GM03348 (cell line): ENCODE measurements around the gene FBN2.
"Not testable (repeated sequence)": the region's sequence is repeated elsewhere in the genome, so short reads cannot be mapped to it uniquely, and the experiment has no call there.

Source experiments
- DNase-seq: peaks from one replicate; pipeline ENCODE4 v3.0.0; 2012; ENCODE audit warnings: low spot score

FBN2 gene

GRCh38 chr5:128424646-128425045, 113.4 kb downstream of the FBN2 start:
- DNase-seq, result no peak

GRCh38 chr5:128422612-128423011, 115.4 kb downstream of the FBN2 start:
- no peak for DNase-seq

GRCh38 chr5:128414469-128414868, 123.6 kb downstream of the FBN2 start:
- DNase-seq, result no peak

GRCh38 chr5:128413356-128413755, 124.7 kb downstream of the FBN2 start:
- no peak for DNase-seq

- no peak for DNase-seq
Observed at GRCh38 chr5:128412145-128412930, 125.7 kb downstream of the FBN2 start.

DNA sequence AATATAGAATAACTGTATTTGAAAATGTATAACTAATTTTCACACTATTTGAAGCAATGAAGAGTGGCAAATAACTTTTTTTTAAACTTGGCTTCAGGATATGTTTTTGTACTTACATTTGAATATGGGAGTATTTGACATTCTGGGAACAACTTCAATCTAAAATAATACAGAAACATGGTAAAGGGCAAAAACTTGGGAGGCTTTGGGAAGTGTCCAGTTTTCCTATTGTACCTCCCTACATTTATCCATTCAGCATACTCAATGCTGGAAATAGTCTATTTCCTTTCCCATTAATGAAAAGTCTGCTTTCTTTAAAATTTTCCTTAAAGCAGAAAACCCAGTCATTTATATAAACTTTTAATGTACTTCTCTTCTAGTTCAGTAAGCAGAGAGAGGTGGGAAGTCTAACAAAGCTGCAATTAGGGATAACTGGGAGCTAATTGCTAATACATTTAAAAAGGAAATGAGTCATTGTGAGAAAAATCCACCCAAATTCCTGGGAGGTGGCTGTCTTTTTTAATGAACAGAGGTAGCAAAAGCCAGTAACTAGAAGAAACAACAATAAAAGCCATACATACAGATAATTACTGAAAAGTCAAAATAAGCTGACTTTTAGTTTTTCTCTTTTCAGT, 128.8 kb downstream of the FBN2 start:
- no peak for DNase-seq

DNA sequence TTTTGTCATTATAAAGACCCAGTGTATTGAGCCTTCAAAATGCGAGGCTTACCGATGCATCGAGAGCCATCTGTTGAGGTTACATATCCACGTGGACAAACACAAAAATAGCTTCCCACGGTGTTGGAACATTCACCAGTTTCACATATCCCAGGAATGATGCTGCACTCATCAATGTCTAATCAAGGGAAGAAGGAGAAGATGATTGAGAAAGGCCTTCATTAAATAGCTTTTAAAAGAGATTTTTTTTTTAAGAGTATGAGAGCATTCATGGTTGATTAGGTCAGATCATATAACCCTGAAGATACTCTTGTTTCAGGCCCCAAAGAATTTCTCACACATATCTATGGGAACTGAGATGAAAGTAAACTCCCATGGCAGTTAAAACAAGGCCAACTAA, 129.4 kb downstream of the FBN2 start:
- DNase-seq, result no peak

GRCh38 chr5:128407944-128408343, 130.1 kb downstream of the FBN2 start:
- no peak for DNase-seq

- DNase-seq, result no peak
Observed at GRCh38 chr5:128406803-128407202, 131.2 kb downstream of the FBN2 start.

GRCh38 chr5:128405159-128405558, 132.9 kb downstream of the FBN2 start:
- DNase-seq, result no peak

DNA sequence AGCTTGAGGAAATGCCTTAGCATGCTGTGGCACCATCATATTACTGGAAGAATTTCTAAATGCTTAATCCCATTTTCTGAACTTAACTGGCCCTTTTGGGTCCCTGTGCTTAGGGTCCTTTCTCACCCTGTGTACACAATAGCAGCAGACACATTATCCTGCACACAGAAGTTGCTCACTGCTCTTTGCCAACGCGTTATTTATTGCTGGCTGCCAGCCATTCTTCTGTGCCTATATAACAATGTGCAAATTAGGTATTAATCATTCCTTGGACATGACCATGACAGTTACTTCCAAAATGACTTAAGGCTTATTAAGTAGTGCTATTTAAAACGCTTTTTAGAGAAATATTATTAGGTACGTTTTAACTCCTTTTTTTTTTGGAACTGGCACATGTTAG, 134.7 kb downstream of the FBN2 start:
- DNase-seq, result no peak

GRCh38 chr5:128402506-128402905, 135.5 kb downstream of the FBN2 start:
- no peak for DNase-seq

DNA sequence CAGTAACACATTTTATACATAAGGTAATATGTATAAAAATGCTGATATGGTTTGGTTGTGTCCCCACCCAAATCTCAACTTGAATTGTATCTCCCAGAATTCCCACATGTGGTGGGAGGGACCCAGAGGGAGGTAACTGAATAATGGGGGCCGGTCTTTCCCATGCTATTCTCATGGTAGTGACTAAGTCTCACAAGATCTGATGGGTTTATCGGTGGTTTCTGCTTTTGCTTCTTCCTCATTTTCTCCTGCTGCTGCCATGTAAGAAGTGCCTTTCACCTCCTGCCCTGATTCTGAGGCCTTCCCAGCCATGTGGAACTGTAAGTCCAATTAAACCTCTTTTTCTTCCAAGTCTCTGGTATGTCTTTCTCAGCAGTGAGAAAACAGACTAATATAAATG, 137.3 kb downstream of the FBN2 start:
- not testable (repeated sequence) for DNase-seq

DNA sequence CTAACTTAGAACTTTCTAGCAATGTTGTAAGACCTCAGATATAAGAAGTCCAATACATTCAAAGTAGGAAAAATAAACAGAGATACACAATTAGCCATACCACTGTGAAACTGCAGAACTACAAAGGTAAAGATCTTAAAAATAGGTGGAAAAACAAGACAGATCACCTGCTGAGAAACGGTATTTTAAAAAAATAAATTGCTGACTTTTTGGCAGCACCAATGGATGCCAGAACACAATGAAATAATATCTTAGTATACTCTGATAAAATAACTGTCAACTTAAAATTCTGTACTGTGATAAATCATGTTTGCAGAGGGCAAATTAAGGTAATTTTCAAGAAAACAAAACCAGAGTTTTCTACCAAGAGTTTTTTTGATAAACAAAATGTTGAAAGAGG, 138.9 kb downstream of the FBN2 start:
- DNase-seq, result no peak

DNA sequence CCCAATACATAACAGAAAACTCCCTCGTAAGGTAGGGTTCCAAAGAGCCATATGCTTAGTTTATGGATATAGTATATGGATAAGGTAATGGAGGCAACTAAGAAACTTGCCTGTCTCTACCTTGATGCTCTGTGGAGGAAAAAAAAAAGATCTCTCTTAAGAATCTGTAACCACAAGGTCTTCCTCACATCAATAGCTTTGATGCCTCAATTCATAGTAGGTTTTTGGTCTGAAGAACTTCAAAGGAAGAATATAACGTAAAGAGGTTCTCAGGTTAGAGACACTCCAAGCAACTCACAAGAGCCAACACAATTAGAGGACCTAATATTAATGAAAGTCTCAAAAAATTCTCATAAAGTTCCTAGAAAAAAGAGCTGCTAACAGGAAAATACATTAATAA, 140.2 kb downstream of the FBN2 start:
- DNase-seq, result no peak

DNA sequence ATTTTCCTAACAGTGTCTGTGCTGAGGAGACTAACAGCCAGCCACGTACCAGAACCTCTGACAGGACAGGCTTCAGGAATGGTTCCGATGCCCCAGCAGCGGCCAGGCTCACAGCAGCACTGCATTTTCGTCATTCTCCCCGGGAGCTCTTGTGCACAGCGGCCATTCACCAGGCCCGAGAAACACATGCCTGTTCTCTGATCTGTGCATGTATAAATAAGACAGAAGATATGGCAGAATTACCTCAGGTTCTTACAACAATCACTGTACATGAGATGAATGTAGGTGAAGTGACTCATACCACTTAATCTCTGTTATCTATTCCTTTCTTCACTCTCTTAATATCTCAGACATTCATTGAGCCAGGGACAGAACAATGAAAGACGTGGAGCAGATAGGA, 143.0 kb downstream of the FBN2 start:
- DNase-seq, result no peak

DNA sequence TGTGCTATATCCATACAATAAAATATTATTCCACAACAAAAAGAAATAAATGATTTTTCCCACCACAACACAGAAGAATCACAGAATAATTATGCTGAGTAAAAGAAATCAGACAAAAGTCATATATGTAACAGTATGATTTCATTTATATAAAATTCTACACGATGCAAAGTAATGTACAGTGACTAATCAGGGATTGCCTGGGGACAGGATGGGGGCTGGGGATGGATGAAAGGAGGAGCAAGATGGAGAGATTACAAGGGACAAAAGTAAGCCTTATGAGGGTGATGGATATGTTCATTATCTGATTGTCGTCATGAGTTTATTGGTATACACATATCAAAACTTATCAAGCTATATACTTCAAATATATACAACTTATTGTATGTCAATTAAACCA, 154.0 kb downstream of the FBN2 start:
- DNase-seq, result no peak

- no peak for DNase-seq
Observed at GRCh38 chr5:128380337-128380736, 157.7 kb downstream of the FBN2 start.

- no peak for DNase-seq
Observed at GRCh38 chr5:128378632-128379031, 159.4 kb downstream of the FBN2 start.

DNA sequence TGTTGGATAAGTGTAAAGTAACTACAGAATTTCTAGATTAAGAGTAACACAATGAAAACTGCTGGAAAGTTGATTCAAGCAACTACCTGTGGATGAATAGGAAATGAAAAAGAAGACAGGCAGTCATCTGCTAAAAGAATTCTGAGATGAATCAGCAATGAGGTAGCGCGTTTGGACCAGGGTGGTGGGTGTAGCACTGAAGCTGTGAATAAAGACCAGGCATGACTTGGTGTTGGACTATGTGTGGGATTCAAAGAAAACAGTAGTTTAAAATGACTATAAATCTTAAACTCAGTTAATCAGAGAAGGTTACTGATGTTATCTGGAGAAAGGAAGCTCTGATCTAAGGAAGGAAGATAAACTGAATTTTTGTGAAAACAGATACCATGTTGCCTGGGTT, 159.8 kb downstream of the FBN2 start:
- no peak for DNase-seq

- no peak for DNase-seq
Observed at GRCh38 chr5:128376577-128376976, 161.5 kb downstream of the FBN2 start.

DNA sequence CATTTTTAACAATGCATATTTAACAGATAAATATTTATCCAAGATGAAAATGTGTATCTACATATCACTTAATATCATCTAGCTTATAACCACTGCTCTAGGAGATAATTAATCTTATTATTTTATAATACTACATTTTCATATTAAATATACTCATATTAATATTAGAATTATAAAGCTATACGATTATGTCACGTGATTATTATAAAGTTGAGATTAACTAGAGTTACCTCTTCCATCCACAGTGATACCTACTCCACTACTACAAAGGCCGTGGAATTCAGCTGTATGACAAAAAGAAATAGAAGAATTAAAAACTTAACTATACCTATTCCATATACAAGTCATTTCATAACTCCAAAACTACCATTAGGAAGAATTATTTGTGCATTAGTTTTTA, 171.9 kb downstream of the FBN2 start:
- DNase-seq, result no peak

DNA sequence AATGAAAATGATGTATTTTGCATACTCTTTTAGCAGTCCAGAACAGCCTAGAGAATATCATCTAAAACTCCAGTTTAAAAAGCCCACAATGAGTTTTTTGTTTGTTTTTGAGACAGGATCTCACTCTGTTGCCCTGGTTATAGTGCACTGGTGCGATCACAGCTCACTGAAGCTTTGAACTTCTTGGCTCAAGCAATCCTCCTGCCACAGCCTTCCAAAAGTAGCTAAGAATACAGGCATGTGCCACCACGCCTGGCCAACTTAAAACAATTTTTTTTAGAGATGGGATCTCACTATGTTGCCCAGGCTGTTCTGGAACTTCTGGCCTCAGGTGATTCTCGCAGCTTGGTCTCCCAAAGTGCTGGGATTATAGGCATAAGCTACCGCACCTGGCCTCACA, 175.7 kb downstream of the FBN2 start:
- no peak for DNase-seq

GRCh38 chr5:128358826-128359225, 179.2 kb downstream of the FBN2 start:
- DNase-seq, result no peak
